GM12891 (cell line): Measurements from ENCODE around the gene C4orf50.

ENCODE experiments used
- POLR2A ChIP-seq: IDR thresholded peaks from 2 replicates; pipeline ENCODE4 v1.6.1; 2011; ENCODE audit warnings: low read depth, low read length, control low read depth
- POLR2AphosphoS5 ChIP-seq: IDR thresholded peaks from 2 replicates; pipeline ENCODE4 v1.6.1; 2011; ENCODE audit warnings: low read depth, low read length, control low read depth

DNA sequence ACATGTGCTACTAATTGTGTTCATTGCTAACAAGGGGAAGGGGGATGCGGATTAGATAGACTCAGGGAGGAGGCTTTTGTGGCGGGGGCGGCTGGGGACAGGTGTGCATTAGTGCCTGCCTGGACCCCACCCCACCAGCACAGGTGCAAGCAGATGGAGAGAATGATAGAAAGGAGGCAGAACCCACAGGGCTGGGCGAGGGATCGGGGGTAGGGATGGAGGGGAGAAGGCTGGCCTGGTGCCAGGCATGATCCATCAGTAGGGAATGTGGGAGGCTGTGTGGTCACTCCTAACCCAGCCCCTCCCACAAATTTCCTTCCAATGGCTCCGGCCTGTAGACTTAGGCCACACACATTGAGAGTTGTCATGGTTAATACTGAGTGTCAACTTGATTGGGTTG, 94.9 kb downstream of the C4orf50 start:
- TF ChIP-seq POLR2A (no peak), POLR2AphosphoS5 (no peak)
